PC-3 (cell line): ENCODE results near the gene GPS2. TPM values are rescaled to one million over a fixed set of nuclear protein-coding genes. Genes with fewer than 3 reads are reported as not detected.

Source experiments
- ATAC-seq: fragments of 200-7000 bp; cut with Tn5 transposase; 2 replicates; pipeline ENCODE4 v1.9.1; 2020; ENCODE audit warnings: mild to moderate bottlenecking, moderate library complexity
- BruUV-seq: library from RNA; stranded (reverse); fragments of 400-500 nt; replicated peaks from 2 replicates; lab custom pipeline; 2021; lab: Mats Ljungman, UMichigan
- CTCF ChIA-PET: fragments of 300-600 bp; sonication (Branson Sonifier 250); formaldehyde crosslinking; loops from one replicate; lab custom pipeline; 2022; ENCODE audit warnings: antibody characterized with exemption; lab: Charles Lee
- POLR2A ChIA-PET: fragments of 300-600 bp; sonication (Branson Sonifier 250); formaldehyde crosslinking; loops from one replicate; lab custom pipeline; 2022; ENCODE audit warnings: antibody characterized with exemption; ENCODE audit not compliant: unreplicated experiment; lab: Charles Lee
- DNase-seq: peaks from one replicate; pipeline ENCODE4 v3.0.0-alpha.2; 2015
- H2AFZ ChIP-seq: fragments of 300-600 bp; sonication (generic); 2 replicates; pipeline ENCODE4 v1.6.0; 2016; ENCODE audit warnings: antibody characterized with exemption, low read length
- H3F3A ChIP-seq: fragments of 300-600 bp; sonication (generic); one replicate; pipeline ENCODE4 v1.6.0; 2017; ENCODE audit warnings: antibody characterized with exemption, low read length, control low read depth, mild to moderate bottlenecking; ENCODE audit not compliant: unreplicated experiment
- H3K27ac ChIP-seq: fragments of 300-600 bp; sonication (generic); 2 replicates; pipeline ENCODE4 v1.5.1; 2016; ENCODE audit warnings: mild to moderate bottlenecking, low read length
- H3K27me3 ChIP-seq: fragments of 300-600 bp; sonication (generic); 2 replicates; pipeline ENCODE4 v1.6.1; 2016; ENCODE audit warnings: low read length, mixed read lengths
- H3K36me3 ChIP-seq: fragments of 300-600 bp; sonication (generic); 2 replicates; pipeline ENCODE4 v1.6.1; 2016; ENCODE audit warnings: low read depth, mixed run types, low read length, mixed read lengths
- H3K4me1 ChIP-seq: fragments of 300-600 bp; sonication (generic); 2 replicates; pipeline ENCODE4 v1.5.1; 2016; ENCODE audit warnings: low read length; ENCODE audit not compliant: insufficient read depth
- H3K4me2 ChIP-seq: fragments of 300-600 bp; sonication (generic); 2 replicates; pipeline ENCODE4 v1.6.0; 2016; ENCODE audit warnings: low read length
- H3K4me3 ChIP-seq: fragments of 300-600 bp; sonication (generic); 2 replicates; pipeline ENCODE4 v1.5.1; 2016; ENCODE audit warnings: mild to moderate bottlenecking, low read length, mixed read lengths
- H3K79me2 ChIP-seq: fragments of 300-600 bp; sonication (generic); 2 replicates; pipeline ENCODE4 v1.6.1; 2017; ENCODE audit warnings: low read length, mixed read lengths
- H3K9ac ChIP-seq: fragments of 300-600 bp; sonication (generic); 2 replicates; pipeline ENCODE4 v1.6.0; 2016; ENCODE audit warnings: mild to moderate bottlenecking, low read length
- H3K9me2 ChIP-seq: fragments of 300-600 bp; sonication (generic); replicated peaks from 2 replicates; pipeline ENCODE4 v1.6.1; 2016; ENCODE audit warnings: mixed run types, low read length, mixed read lengths
- H3K9me3 ChIP-seq: fragments of 300-600 bp; sonication (generic); 2 replicates; pipeline ENCODE4 v1.6.1; 2016; ENCODE audit warnings: low read length, mixed read lengths
- H4K20me1 ChIP-seq: fragments of 300-600 bp; sonication (generic); 2 replicates; pipeline ENCODE4 v1.6.1; 2016; ENCODE audit warnings: low read length, mixed read lengths
- EZH2 ChIP-seq: fragments of 300-600 bp; sonication (generic); IDR thresholded peaks from one replicate; pipeline ENCODE4 v1.6.1; 2017; ENCODE audit warnings: antibody characterized with exemption, mild to moderate bottlenecking, low read length; ENCODE audit not compliant: unreplicated experiment
- EZH2phosphoT487 ChIP-seq: fragments of 300-600 bp; sonication (generic); IDR thresholded peaks from 2 replicates; pipeline ENCODE4 v1.6.1; 2018; ENCODE audit warnings: mild to moderate bottlenecking, antibody characterized with exemption, low read length, borderline replicate concordance
- intact Hi-C: fragments of 100-400 bp; cut with micrococcal nuclease; formaldehyde crosslinking; loops from 2 replicates; pipeline ENCODE4 v1.9.0; 2023
- total RNA-seq: library from RNA; depleted of rRNA; stranded (reverse); fragments of >200 nt; gene quantifications from 2 replicates; pipeline ENCODE4 v1.2.3, GENCODE V29; 2014
- TF ChIP-seq, protein P1 (sequence below): fragments of 300-600 bp; sonication (generic); conservative IDR thresholded peaks from 2 replicates; pipeline ENCODE4 v1.5.1; 2017; ENCODE audit warnings: antibody characterized with exemption, low read depth, mild to moderate bottlenecking, low read length

Gene GPS2
- total RNA-seq, 1 experiment from 2014 or later: 30.8 TPM

DNA sequence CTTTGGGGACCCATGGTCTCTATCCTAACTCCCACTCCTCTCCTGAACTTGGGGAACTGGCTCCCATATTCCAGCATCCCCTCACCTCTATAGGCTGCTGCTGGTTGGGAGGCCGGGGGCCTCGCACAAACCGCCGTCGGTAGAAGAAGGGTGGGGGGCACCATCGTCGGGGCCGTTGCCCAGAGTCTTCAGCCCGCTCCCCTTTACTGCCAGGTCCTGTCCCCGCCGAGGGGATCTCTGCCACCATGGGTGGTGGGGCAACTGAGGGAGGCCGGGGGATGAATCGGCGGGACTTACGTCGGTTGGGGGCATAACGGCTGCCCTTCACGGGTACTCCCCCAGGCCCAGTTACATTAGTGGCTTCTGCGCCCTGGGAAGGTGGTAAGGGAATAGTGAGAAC is 25.0 kb downstream of the GPS2 start:
- POLR2A ChIA-PET: interaction anchor here (0.5 kb wide), 1 partner anchor 69 kb away, joined by 3 read pairs; no protein-coding TSS in a partner anchor
- no peak overlapping the region for H3K9ac ChIP-seq
- CTCF ChIA-PET: no interaction called here
- H3F3A ChIP-seq: no peaks in the 10 kb centered on the region
- no peaks in the 10 kb centered on the region for H3K36me3 ChIP-seq
- no peak overlapping the region for H3K4me3 ChIP-seq
- no peaks in the 10 kb centered on the region for H3K9me2 ChIP-seq
- TF ChIP-seq EZH2phosphoT487: no peak
- TF ChIP-seq, protein P1, sequence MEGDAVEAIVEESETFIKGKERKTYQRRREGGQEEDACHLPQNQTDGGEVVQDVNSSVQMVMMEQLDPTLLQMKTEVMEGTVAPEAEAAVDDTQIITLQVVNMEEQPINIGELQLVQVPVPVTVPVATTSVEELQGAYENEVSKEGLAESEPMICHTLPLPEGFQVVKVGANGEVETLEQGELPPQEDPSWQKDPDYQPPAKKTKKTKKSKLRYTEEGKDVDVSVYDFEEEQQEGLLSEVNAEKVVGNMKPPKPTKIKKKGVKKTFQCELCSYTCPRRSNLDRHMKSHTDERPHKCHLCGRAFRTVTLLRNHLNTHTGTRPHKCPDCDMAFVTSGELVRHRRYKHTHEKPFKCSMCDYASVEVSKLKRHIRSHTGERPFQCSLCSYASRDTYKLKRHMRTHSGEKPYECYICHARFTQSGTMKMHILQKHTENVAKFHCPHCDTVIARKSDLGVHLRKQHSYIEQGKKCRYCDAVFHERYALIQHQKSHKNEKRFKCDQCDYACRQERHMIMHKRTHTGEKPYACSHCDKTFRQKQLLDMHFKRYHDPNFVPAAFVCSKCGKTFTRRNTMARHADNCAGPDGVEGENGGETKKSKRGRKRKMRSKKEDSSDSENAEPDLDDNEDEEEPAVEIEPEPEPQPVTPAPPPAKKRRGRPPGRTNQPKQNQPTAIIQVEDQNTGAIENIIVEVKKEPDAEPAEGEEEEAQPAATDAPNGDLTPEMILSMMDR: no peak
- no peak for TF ChIP-seq EZH2
- no peak overlapping the region for H2AFZ ChIP-seq
- no peaks in the 10 kb centered on the region for H3K79me2 ChIP-seq
- peaks cover 3% of the 10 kb centered on the region; the same call in 1 of the 2 replicates for H3K4me1 ChIP-seq
- DNase-seq (no peak), ATAC-seq (no peak)
- H3K4me2 ChIP-seq: no peak overlapping the region
- intact Hi-C loops: no loop called here
- H3K9me3 ChIP-seq: no peaks in the 10 kb centered on the region
- no peak overlapping the region for H3K27ac ChIP-seq
- no peaks in the 10 kb centered on the region for H3K27me3 ChIP-seq
- no TSS peak for BruUV-seq
- no peaks in the 10 kb centered on the region for H4K20me1 ChIP-seq

DNA sequence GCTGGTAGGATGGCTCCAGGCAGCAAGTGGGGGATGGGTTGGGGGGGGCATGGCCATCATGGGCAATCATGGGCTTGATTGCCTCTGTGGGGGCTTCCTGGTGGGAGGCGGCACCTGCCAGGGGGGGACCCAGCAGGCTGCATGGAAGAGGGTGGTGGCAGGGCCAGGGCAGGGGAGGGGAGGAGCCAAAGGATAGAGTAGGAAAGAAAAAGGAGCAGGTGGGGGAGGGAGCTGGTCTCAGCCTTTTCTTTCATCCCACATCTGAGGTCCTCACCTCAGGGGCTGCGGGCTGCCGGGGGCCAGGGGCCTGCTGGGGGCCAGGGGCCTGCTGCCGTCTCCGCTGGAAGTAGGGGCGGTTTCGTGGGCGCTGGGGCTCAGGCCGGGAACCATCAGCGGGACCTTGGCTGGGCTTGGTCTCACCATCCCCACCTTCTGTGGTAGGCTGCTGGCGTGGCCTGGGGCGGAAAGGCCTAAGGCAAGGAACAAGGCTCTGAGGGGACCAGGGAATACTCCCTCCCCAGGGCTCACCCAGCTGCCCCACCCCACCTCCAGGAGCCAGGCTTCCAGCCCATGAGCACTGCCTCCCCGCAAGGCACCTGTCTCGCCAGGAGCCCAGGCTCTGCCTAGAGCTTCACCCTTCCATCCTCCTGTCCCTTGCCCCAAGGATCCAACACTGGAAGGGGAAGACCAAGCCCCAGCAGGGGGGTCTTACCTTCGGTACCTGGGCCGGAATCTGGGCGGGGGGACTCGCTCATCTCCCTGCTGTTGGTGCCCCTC is 25.7 kb downstream of the GPS2 start:
- ChIA-PET POLR2A (interaction anchor here (0.5 kb wide), 1 partner anchor 68 kb away, joined by 3 read pairs; no protein-coding TSS in a partner anchor), CTCF (no interaction called here)
- no peak overlapping the region for H3K27ac ChIP-seq
- ATAC-seq (no peak), DNase-seq (no peak)
- H2AFZ ChIP-seq: no peak overlapping the region
- H3K9me3 ChIP-seq: no peaks in the 10 kb centered on the region
- H3K9ac ChIP-seq: no peak overlapping the region
- no peaks in the 10 kb centered on the region for H3K79me2 ChIP-seq
- H3F3A ChIP-seq: no peaks in the 10 kb centered on the region
- H3K27me3 ChIP-seq: no peaks in the 10 kb centered on the region
- no TSS peak for BruUV-seq
- no peaks in the 10 kb centered on the region for H3K36me3 ChIP-seq
- no peaks in the 10 kb centered on the region for H3K4me1 ChIP-seq
- H3K4me2 ChIP-seq: no peak overlapping the region
- no peaks in the 10 kb centered on the region for H3K9me2 ChIP-seq
- no peak overlapping the region for H3K4me3 ChIP-seq
- no peaks in the 10 kb centered on the region for H4K20me1 ChIP-seq
- intact Hi-C loops: no loop called here
- TF ChIP-seq EZH2phosphoT487 (no peak), EZH2 (no peak)
- TF ChIP-seq, protein P1: no peak

DNA sequence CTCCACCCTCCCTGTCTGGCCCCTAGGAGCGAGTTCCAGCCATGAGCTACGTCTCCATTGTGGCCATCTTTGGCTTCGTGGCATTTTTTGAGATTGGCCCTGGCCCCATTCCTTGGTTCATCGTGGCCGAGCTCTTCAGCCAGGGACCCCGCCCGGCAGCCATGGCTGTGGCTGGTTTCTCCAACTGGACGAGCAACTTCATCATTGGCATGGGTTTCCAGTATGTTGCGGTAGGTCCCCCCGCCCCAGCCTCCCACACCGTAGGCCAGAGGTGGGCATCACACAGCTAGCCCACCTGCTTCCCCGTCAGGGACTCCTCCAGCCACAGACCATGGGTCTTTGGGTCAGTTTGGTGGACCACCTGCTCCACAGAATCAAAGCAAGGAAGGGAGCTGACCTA is 29.5 kb downstream of the GPS2 start:
- no peak overlapping the region for H3K4me2 ChIP-seq
- H3K9me3 ChIP-seq: no peaks in the 10 kb centered on the region
- peaks cover 5% of the 10 kb centered on the region for H3K4me1 ChIP-seq
- ChIA-PET CTCF (interaction anchor here (0.8 kb wide), 1 partner anchor 11 kb away, joined by 4 read pairs; no protein-coding TSS in a partner anchor), POLR2A (interaction anchor here (0.6 kb wide), 1 partner anchor 11 kb away, joined by 3 read pairs; no protein-coding TSS in a partner anchor)
- no peaks in the 10 kb centered on the region for H4K20me1 ChIP-seq
- ATAC-seq (no peak), DNase-seq (no peak)
- TF ChIP-seq EZH2 (no peak), EZH2phosphoT487 (no peak)
- TF ChIP-seq, protein P1: no peak
- BruUV-seq: no TSS peak
- no peaks in the 10 kb centered on the region for H3F3A ChIP-seq
- no peaks in the 10 kb centered on the region for H3K36me3 ChIP-seq
- no peaks in the 10 kb centered on the region for H3K79me2 ChIP-seq
- no peak overlapping the region for H3K4me3 ChIP-seq
- intact Hi-C loops: no loop called here
- no peak overlapping the region for H3K27ac ChIP-seq
- no peaks in the 10 kb centered on the region for H3K9me2 ChIP-seq
- H2AFZ ChIP-seq: no peak overlapping the region
- H3K9ac ChIP-seq: no peak overlapping the region
- no peaks in the 10 kb centered on the region for H3K27me3 ChIP-seq
